HCT116 (cell line): ENCODE results near the gene TRPV2. TPM values are rescaled to one million over a fixed set of nuclear protein-coding genes. Genes with fewer than 3 reads are reported as not detected.

ENCODE experiments used
- ATAC-seq: fragments of 200-7000 bp; cut with Tn5 transposase; 2 replicates; pipeline ENCODE4 v1.9.1; 2020; ENCODE audit warnings: mild to moderate bottlenecking, moderate library complexity
- BruUV-seq: library from RNA; stranded (reverse); fragments of 400-500 nt; replicated peaks from 2 replicates; lab custom pipeline; 2021; lab: Mats Ljungman, UMichigan
- CTCF ChIA-PET: fragments of 300-600 bp; sonication (Branson Sonifier 250); formaldehyde crosslinking; loops from one replicate; lab custom pipeline; 2021; ENCODE audit warnings: antibody characterized with exemption; lab: Charles Lee
- POLR2A ChIA-PET: fragments of 300-600, 350-600 bp; sonication (Branson Sonifier 250); formaldehyde crosslinking; loops from one replicate; lab custom pipeline; 2021; ENCODE audit warnings: antibody characterized with exemption; lab: Charles Lee
- RAD21 ChIA-PET, 2 experiments: fragments of 300-600 bp; sonication (Branson Sonifier 250); formaldehyde crosslinking; loops; one replicate each; lab custom pipeline; 2023; ENCODE audit warnings: low total read pairs in 2 of 2; ENCODE audit not compliant: uncharacterized antibody in 2 of 2, unreplicated experiment in 2 of 2, low non-redundant PET in 1 of 2; lab: Charles Lee
- DNase-seq: peaks from one replicate; pipeline ENCODE4 v3.0.0-alpha.2; 2010; ENCODE audit warnings: low read depth, low spot score
- H2AFZ ChIP-seq: fragments of 200-600 bp; shearing (Covaris generic), sonication (generic); 2 replicates; pipeline ENCODE4 v1.6.1; 2017; ENCODE audit warnings: low read depth, mixed run types, mixed read lengths, antibody characterized with exemption, low read length; ENCODE audit not compliant: poor library complexity, severe bottlenecking
- H3K27ac ChIP-seq: 2 replicates; pipeline ENCODE4 v1.5.1; 2012; ENCODE audit warnings: low read depth, low read length
- H3K27me3 ChIP-seq: fragments of 200-600 bp; sonication (generic); 2 replicates; pipeline ENCODE4 v1.6.1; 2016; ENCODE audit warnings: mixed run types, low read length, mixed read lengths; ENCODE audit not compliant: insufficient read depth
- H3K36me3 ChIP-seq, 2 experiments: fragments of 200-500 bp in 1 of 2; fragments of 200-600 bp in 1 of 2; sonication (Bioruptor generic) in 1 of 2; sonication (generic) in 1 of 2; 2 replicates each; pipeline versions ENCODE4 v1.5.1 to v1.6.1; 2014 to 2016; ENCODE audit warnings: low read length in 2 of 2, inconsistent platforms in 1 of 2, mixed read lengths in 1 of 2, mixed run types in 1 of 2; ENCODE audit not compliant: insufficient read depth in 2 of 2, control insufficient read depth in 1 of 2
- H3K4me1 ChIP-seq, 2 experiments: fragments of 200-600 bp in 1 of 2; sonication (generic) in 1 of 2; 2 replicates each; pipeline versions ENCODE4 v1.5.1 to v1.6.1; 2012 to 2017; ENCODE audit warnings: low read length in 2 of 2, inconsistent platforms in 1 of 2, mild to moderate bottlenecking in 1 of 2, mixed read lengths in 1 of 2, mixed run types in 1 of 2, moderate library complexity in 1 of 2; ENCODE audit not compliant: insufficient read depth in 2 of 2, control insufficient read depth in 1 of 2
- H3K4me2 ChIP-seq: fragments of 200-600 bp; sonication (generic); 2 replicates; pipeline ENCODE4 v1.6.1; 2017; ENCODE audit warnings: mixed run types, low read length, mixed read lengths
- H3K4me3 ChIP-seq, 2 experiments: fragments of 200-600 bp in 1 of 2; sonication (generic) in 1 of 2; replicated peaks in 1 of 2; 2 replicates each; pipeline ENCODE4 v1.5.1; 2011 to 2016; ENCODE audit warnings: low read length in 2 of 2, control low read depth in 1 of 2, low read depth in 1 of 2, mild to moderate bottlenecking in 1 of 2, mixed read lengths in 1 of 2, mixed run types in 1 of 2
- H3K79me2 ChIP-seq: fragments of 200-600 bp; sonication (generic); 2 replicates; pipeline ENCODE4 v1.6.1; 2017; ENCODE audit warnings: mild to moderate bottlenecking, mixed run types, low read length, moderate library complexity, mixed read lengths; ENCODE audit not compliant: insufficient read depth
- H3K9ac ChIP-seq: fragments of 200-600 bp; sonication (generic); 2 replicates; pipeline ENCODE4 v1.6.1; 2016; ENCODE audit warnings: low read length, mixed read lengths
- H3K9me2 ChIP-seq: fragments of 200-600 bp; sonication (generic), shearing (Covaris generic); 2 replicates; pipeline ENCODE4 v1.6.1; 2017; ENCODE audit warnings: mixed run types, mild to moderate bottlenecking, moderate library complexity; ENCODE audit not compliant: insufficient read depth
- H3K9me3 ChIP-seq, 2 experiments: fragments of 200-500 bp in 1 of 2; fragments of 200-600 bp in 1 of 2; sonication (Bioruptor generic) in 1 of 2; sonication (generic) in 1 of 2; 2 replicates each; pipeline ENCODE4 v1.6.1; 2014 to 2017; ENCODE audit warnings: low read length in 2 of 2, mixed read lengths in 2 of 2, inconsistent platforms in 1 of 2, low read depth in 1 of 2, mild to moderate bottlenecking in 1 of 2, mixed run types in 1 of 2, moderate library complexity in 1 of 2; ENCODE audit not compliant: control insufficient read depth in 1 of 2, insufficient read depth in 1 of 2
- H4K20me1 ChIP-seq: fragments of 200-600 bp; sonication (generic), shearing (Covaris generic); 2 replicates; pipeline ENCODE4 v1.6.1; 2017; ENCODE audit warnings: mixed run types, mild to moderate bottlenecking, moderate library complexity; ENCODE audit not compliant: insufficient read depth
- CEBPB ChIP-seq: IDR thresholded peaks from 2 replicates; pipeline ENCODE4 v1.6.1; 2012; ENCODE audit warnings: low read depth
- RAD21 ChIP-seq: IDR thresholded peaks from 2 replicates; pipeline ENCODE4 v1.6.1; 2012; ENCODE audit warnings: low read depth, mild to moderate bottlenecking
- REST ChIP-seq: IDR thresholded peaks from 2 replicates; pipeline ENCODE4 v1.6.1; 2012; ENCODE audit warnings: low read depth
- SRF ChIP-seq: IDR thresholded peaks from 2 replicates; pipeline ENCODE4 v1.6.1; 2012; ENCODE audit warnings: low read depth
- intact Hi-C: fragments of 100-400 bp; cut with micrococcal nuclease; formaldehyde crosslinking; loops from 2 replicates; pipeline ENCODE4 v1.10.0; 2022
- total RNA-seq: library from RNA; stranded (reverse); gene quantifications from one replicate; pipeline ENCODE4 v1.2.1, GENCODE V29; 2021; ENCODE audit not compliant: unreplicated experiment

The TRPV2 gene
- total RNA-seq, 1 experiment from 2014 or later = 2.7 TPM

GRCh38 chr17:16425202-16425601, 9.8 kb downstream of the TRPV2 start:
- DNase-seq = no peak
- POLR2A ChIA-PET = interaction anchor here (6.8 kb wide), 1 partner anchor 15 kb away, joined by 93 read pairs; no protein-coding TSS in a partner anchor
- no TSS peak for BruUV-seq
- H3K4me3 ChIP-seq = no peak overlapping the region
- H3K79me2 ChIP-seq = no peaks in the 10 kb centered on the region
- ATAC-seq = no peak
- intact Hi-C loops = loop anchor here (5.0 kb wide), 1 partner anchor 38 kb away; no protein-coding TSS in a partner anchor
- H3K9me2 ChIP-seq = no peaks in the 10 kb centered on the region
- TF ChIP-seq CEBPB (no peak), SRF (no peak), REST (no peak), RAD21 (no peak)
- TF ChIP-seq, all 23 proteins: peak for 0
- Histone ChIP-seq H3K9me3 (no peaks in the 10 kb centered on the region), H3K36me3 (no peaks in the 10 kb centered on the region), H3K27me3 (no peaks in the 10 kb centered on the region), H2AFZ (no peak overlapping the region), H4K20me1 (no peaks in the 10 kb centered on the region), H3K4me1 (peaks cover 11 to 19% of the 10 kb centered on the region in 2 experiments), H3K27ac (no peak overlapping the region), H3K4me2 (no peak overlapping the region), H3K9ac (no peak overlapping the region)
- CTCF ChIA-PET = interaction anchor here (1.3 kb wide), 1 partner anchor 10 kb away, joined by 4 read pairs; no protein-coding TSS in a partner anchor
- RAD21 ChIA-PET = no interaction called here
